ENCODE measurements around the gene TMEM61.

GRCh38 chr1:55010887-55011217 lies 30.4 kb downstream of the TMEM61 start:
- TF ChIP-seq POLR2A (IDR thresholded peaks at IDR 0.05) (no peak), CTCF (IDR thresholded peaks at IDR 0.05) (no peak)
